Liver (tissue), 9 donors: ENCODE data around the gene SPAG9. TPM values are rescaled to one million over a fixed set of nuclear protein-coding genes. Genes with fewer than 3 reads are reported as not detected.

ENCODE experiments used
- DNase-seq: peaks from one replicate; pipeline ENCODE4 v3.0.0-alpha.2; 2017; ENCODE audit warnings: low spot score
- H3K27ac ChIP-seq, 2 donors: one replicate each; pipeline ENCODE4 v1.7.0; 2013; ENCODE audit warnings: inconsistent platforms in 2 of 2, low read length in 2 of 2, control low read depth in 1 of 2, low read depth in 1 of 2, mild to moderate bottlenecking in 1 of 2
- H3K27me3 ChIP-seq, 4 donors: one replicate each; pipeline versions ENCODE4 v1.6.1 to v1.7.0; 2013; ENCODE audit warnings: low read length in 3 of 4, inconsistent platforms in 1 of 4, mild to moderate bottlenecking in 1 of 4, moderate library complexity in 1 of 4; ENCODE audit not compliant: control insufficient read depth in 4 of 4, insufficient read depth in 4 of 4
- H3K36me3 ChIP-seq, 4 donors: one replicate each; pipeline versions ENCODE4 v1.6.1 to v1.7.0; 2013; ENCODE audit warnings: low read length in 3 of 4, mild to moderate bottlenecking in 3 of 4, low read depth in 1 of 4, moderate library complexity in 1 of 4; ENCODE audit not compliant: control insufficient read depth in 4 of 4, insufficient read depth in 3 of 4
- H3K4me1 ChIP-seq, 4 donors: one replicate each; pipeline versions ENCODE4 v1.6.1 to v1.7.0; 2013; ENCODE audit warnings: low read length in 3 of 4, mild to moderate bottlenecking in 3 of 4, moderate library complexity in 1 of 4; ENCODE audit not compliant: control insufficient read depth in 4 of 4, insufficient read depth in 4 of 4
- H3K4me3 ChIP-seq, 3 donors: one replicate each; pipeline versions ENCODE4 v1.6.1 to v1.7.0; 2013; ENCODE audit warnings: low read length in 3 of 3, control low read depth in 1 of 3, low read depth in 1 of 3, mild to moderate bottlenecking in 1 of 3
- H3K9ac ChIP-seq, 2 donors: one replicate each; pipeline ENCODE4 v1.7.0; 2013; ENCODE audit warnings: low read length in 2 of 2, mild to moderate bottlenecking in 2 of 2, moderate library complexity in 2 of 2, control low read depth in 1 of 2, low read depth in 1 of 2
- H3K9me3 ChIP-seq, 4 donors: one replicate each; pipeline versions ENCODE4 v1.6.1 to v1.7.0; 2013; ENCODE audit warnings: low read length in 3 of 4; ENCODE audit not compliant: control insufficient read depth in 4 of 4
- EGR1 ChIP-seq, 2 donors: IDR thresholded peaks; 2 replicates each; pipeline ENCODE4 v1.6.1; 2016 to 2018; ENCODE audit warnings: antibody characterized with exemption in 2 of 2, low read depth in 2 of 2
- FOXA1 ChIP-seq: IDR thresholded peaks from 2 replicates; pipeline ENCODE4 v1.6.1; 2016; ENCODE audit warnings: antibody characterized with exemption
- FOXA2 ChIP-seq: IDR thresholded peaks from 2 replicates; pipeline ENCODE4 v1.6.1; 2016; ENCODE audit warnings: antibody characterized with exemption
- GABPA ChIP-seq, 2 donors: IDR thresholded peaks in 1 of 2; conservative IDR thresholded peaks in 1 of 2; 2 replicates each; pipeline ENCODE4 v1.6.1; 2016; ENCODE audit warnings: antibody characterized with exemption in 2 of 2, mild to moderate bottlenecking in 1 of 2, moderate library complexity in 1 of 2
- HNF4A ChIP-seq, 2 donors: conservative IDR thresholded peaks; 2 replicates each; pipeline ENCODE4 v1.6.1; 2016; ENCODE audit warnings: antibody characterized with exemption in 2 of 2, mild to moderate bottlenecking in 2 of 2
- HNF4G ChIP-seq: IDR thresholded peaks from 2 replicates; pipeline ENCODE4 v1.6.1; 2016; ENCODE audit warnings: antibody characterized with exemption
- JUND ChIP-seq, 2 donors: IDR thresholded peaks; 2 replicates each; pipeline ENCODE4 v1.6.1; 2016; ENCODE audit warnings: antibody characterized with exemption in 2 of 2
- NR2F2 ChIP-seq: IDR thresholded peaks from 2 replicates; pipeline ENCODE4 v1.6.1; 2016; ENCODE audit warnings: antibody characterized with exemption
- RAD21 ChIP-seq, 2 donors: IDR thresholded peaks; 2 replicates each; pipeline ENCODE4 v1.6.1; 2016; ENCODE audit warnings: antibody characterized with exemption in 2 of 2, mild to moderate bottlenecking in 2 of 2
- RXRA ChIP-seq, 2 donors: IDR thresholded peaks; 2 replicates each; pipeline ENCODE4 v1.6.1; 2017 to 2018; ENCODE audit warnings: antibody characterized with exemption in 2 of 2, mild to moderate bottlenecking in 1 of 2
- SP1 ChIP-seq: IDR thresholded peaks from 2 replicates; pipeline ENCODE4 v1.6.1; 2018; ENCODE audit warnings: antibody characterized with exemption, mild to moderate bottlenecking
- TAF1 ChIP-seq: conservative IDR thresholded peaks from 2 replicates; pipeline ENCODE4 v1.6.1; 2016; ENCODE audit warnings: antibody characterized with exemption, mild to moderate bottlenecking
- YY1 ChIP-seq: IDR thresholded peaks from 2 replicates; pipeline ENCODE4 v1.6.1; 2016; ENCODE audit warnings: antibody characterized with exemption, mild to moderate bottlenecking
- WGBS: extraction: QIAGEN DNeasy Blood & Tissue Kit; methylation state at CpG from one replicate; pipeline ENCODE4 v1.1.7; 2013; 5-methylcytosine and 5-hydroxymethylcytosine counted together
- polyA plus RNA-seq, 2 donors: library from polyadenylated mRNA; stranded (reverse) in 1 of 2; unstranded in 1 of 2; fragments of 200-250 nt in 1 of 2; fragments of >200 nt in 1 of 2; fragmentation: Nextera tagmentation in 1 of 2; extraction: Ambion mirVana in 1 of 2; gene quantifications; one replicate each; pipeline versions ENCODE4 v1.2.1 to v1.2.3, GENCODE V29; 2013 to 2015
- total RNA-seq, 2 donors: library from RNA; depleted of rRNA; stranded (reverse); fragments of >200 nt; gene quantifications; one replicate each; pipeline ENCODE4 v1.2.3, GENCODE V29; 2014
- TF ChIP-seq, protein P1 (sequence below): fragments of 150-350 bp; IDR thresholded peaks from 2 replicates; pipeline ENCODE4 v1.5.1; 2017; ENCODE audit warnings: improper control_type of control experiment, low read depth, low read length; ENCODE audit not compliant: missing input control
- TF ChIP-seq, protein P2 (sequence below): IDR thresholded peaks from 2 replicates; pipeline ENCODE4 v1.6.1; 2016; ENCODE audit warnings: antibody characterized with exemption
- TF ChIP-seq, protein P3 (sequence below): IDR thresholded peaks from 2 replicates; pipeline ENCODE4 v1.6.1; 2016; ENCODE audit warnings: antibody characterized with exemption, mild to moderate bottlenecking
- TF ChIP-seq, protein P4 (sequence below): IDR thresholded peaks from 2 replicates; pipeline ENCODE4 v1.6.1; 2016; ENCODE audit warnings: antibody characterized with exemption
- TF ChIP-seq, protein P5 (sequence below): IDR thresholded peaks from 2 replicates; pipeline ENCODE4 v1.6.1; 2016; ENCODE audit warnings: antibody characterized with exemption
- donor health status: healthy.
- donor health status: healthy.
- donor health status: healthy.
- donor health status: healthy.
- donor health status: healthy.

The SPAG9 gene
- total and polyA plus RNA-seq, 4 donors, result 12.0 to 94.0 (median 18.4) TPM

DNA sequence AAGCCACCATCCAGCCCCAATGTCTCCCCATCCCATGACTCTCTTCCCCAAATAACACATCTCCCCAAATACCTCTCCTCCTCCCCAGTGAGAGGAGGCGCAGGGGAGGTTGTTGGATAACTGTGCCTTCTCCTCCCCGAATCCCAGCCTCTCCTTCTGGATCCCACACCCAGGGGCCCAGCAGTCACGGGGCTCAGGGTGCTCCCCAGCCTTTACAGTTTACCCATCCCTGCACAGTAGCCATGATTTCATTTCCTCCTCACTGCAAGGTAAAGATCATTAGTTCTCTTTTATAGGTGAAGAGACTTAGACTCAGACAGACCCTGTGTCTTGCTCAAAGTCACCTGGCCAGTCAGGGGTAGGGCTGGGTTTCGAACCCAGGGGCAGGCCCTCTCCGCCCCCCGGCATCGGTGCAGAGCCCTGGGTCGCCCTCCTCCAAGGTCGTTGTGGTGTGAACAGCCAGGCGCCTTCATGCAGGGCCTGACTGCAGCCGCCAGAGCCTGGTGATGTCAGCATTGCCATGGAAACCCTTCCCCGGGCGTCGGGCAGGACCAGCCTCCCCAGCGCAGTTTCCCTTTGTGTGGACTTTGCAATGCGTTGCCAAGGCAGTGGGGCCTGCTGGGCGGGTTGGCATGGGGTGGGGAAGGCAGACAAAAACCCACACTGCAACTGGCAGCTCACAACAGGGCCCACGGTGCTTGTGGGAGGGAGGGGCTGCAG lies 201.2 kb downstream of the SPAG9 start:
- H3K36me3 ChIP-seq, result no peaks in the 10 kb centered on the region
- no peaks in the 10 kb centered on the region for H3K9me3 ChIP-seq
- H3K4me3 ChIP-seq, result no peak overlapping the region
- peak; percentile 78 to 90 for TF ChIP-seq HNF4A (conservative IDR thresholded peaks at IDR 0.05)
- peak in 1 of 2 donors; percentile 63 for TF ChIP-seq JUND (IDR thresholded peaks at IDR 0.05)
- TF ChIP-seq NR2F2, result no peak
- TF ChIP-seq SP1, result peak; percentile 87
- TF ChIP-seq RAD21 (IDR thresholded peaks at IDR 0.05), result peak; percentile 38 to 64
- no peak for TF ChIP-seq FOXA2
- TF ChIP-seq, protein P1, sequence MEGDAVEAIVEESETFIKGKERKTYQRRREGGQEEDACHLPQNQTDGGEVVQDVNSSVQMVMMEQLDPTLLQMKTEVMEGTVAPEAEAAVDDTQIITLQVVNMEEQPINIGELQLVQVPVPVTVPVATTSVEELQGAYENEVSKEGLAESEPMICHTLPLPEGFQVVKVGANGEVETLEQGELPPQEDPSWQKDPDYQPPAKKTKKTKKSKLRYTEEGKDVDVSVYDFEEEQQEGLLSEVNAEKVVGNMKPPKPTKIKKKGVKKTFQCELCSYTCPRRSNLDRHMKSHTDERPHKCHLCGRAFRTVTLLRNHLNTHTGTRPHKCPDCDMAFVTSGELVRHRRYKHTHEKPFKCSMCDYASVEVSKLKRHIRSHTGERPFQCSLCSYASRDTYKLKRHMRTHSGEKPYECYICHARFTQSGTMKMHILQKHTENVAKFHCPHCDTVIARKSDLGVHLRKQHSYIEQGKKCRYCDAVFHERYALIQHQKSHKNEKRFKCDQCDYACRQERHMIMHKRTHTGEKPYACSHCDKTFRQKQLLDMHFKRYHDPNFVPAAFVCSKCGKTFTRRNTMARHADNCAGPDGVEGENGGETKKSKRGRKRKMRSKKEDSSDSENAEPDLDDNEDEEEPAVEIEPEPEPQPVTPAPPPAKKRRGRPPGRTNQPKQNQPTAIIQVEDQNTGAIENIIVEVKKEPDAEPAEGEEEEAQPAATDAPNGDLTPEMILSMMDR, result no peak
- TF ChIP-seq TAF1, result no peak
- TF ChIP-seq EGR1 (IDR thresholded peaks at IDR 0.05; ENCODE audit: low read depth in 2 of 2), result no peak
- peak; percentile 88 for TF ChIP-seq YY1
- TF ChIP-seq, protein P2, sequence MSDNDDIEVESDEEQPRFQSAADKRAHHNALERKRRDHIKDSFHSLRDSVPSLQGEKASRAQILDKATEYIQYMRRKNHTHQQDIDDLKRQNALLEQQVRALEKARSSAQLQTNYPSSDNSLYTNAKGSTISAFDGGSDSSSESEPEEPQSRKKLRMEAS, result no peak
- TF ChIP-seq, protein P3, sequence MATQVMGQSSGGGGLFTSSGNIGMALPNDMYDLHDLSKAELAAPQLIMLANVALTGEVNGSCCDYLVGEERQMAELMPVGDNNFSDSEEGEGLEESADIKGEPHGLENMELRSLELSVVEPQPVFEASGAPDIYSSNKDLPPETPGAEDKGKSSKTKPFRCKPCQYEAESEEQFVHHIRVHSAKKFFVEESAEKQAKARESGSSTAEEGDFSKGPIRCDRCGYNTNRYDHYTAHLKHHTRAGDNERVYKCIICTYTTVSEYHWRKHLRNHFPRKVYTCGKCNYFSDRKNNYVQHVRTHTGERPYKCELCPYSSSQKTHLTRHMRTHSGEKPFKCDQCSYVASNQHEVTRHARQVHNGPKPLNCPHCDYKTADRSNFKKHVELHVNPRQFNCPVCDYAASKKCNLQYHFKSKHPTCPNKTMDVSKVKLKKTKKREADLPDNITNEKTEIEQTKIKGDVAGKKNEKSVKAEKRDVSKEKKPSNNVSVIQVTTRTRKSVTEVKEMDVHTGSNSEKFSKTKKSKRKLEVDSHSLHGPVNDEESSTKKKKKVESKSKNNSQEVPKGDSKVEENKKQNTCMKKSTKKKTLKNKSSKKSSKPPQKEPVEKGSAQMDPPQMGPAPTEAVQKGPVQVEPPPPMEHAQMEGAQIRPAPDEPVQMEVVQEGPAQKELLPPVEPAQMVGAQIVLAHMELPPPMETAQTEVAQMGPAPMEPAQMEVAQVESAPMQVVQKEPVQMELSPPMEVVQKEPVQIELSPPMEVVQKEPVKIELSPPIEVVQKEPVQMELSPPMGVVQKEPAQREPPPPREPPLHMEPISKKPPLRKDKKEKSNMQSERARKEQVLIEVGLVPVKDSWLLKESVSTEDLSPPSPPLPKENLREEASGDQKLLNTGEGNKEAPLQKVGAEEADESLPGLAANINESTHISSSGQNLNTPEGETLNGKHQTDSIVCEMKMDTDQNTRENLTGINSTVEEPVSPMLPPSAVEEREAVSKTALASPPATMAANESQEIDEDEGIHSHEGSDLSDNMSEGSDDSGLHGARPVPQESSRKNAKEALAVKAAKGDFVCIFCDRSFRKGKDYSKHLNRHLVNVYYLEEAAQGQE, result peak; percentile 52
- no peak for TF ChIP-seq FOXA1
- peak; percentile 44 to 81 for TF ChIP-seq RXRA (IDR thresholded peaks at IDR 0.05)
- TF ChIP-seq GABPA (IDR thresholded peaks at IDR 0.05 in 1 of 2, conservative IDR thresholded peaks at IDR 0.05 in 1 of 2), result no peak
- TF ChIP-seq, protein P4, sequence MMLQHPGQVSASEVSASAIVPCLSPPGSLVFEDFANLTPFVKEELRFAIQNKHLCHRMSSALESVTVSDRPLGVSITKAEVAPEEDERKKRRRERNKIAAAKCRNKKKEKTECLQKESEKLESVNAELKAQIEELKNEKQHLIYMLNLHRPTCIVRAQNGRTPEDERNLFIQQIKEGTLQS, result peak; percentile 77
- TF ChIP-seq HNF4G, result peak; percentile 65
- TF ChIP-seq, protein P5, sequence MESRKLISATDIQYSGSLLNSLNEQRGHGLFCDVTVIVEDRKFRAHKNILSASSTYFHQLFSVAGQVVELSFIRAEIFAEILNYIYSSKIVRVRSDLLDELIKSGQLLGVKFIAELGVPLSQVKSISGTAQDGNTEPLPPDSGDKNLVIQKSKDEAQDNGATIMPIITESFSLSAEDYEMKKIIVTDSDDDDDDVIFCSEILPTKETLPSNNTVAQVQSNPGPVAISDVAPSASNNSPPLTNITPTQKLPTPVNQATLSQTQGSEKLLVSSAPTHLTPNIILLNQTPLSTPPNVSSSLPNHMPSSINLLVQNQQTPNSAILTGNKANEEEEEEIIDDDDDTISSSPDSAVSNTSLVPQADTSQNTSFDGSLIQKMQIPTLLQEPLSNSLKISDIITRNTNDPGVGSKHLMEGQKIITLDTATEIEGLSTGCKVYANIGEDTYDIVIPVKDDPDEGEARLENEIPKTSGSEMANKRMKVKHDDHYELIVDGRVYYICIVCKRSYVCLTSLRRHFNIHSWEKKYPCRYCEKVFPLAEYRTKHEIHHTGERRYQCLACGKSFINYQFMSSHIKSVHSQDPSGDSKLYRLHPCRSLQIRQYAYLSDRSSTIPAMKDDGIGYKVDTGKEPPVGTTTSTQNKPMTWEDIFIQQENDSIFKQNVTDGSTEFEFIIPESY, result no peak
- H3K9ac ChIP-seq, result peak overlapping the region in 1 of 2 donors; percentile 46
- H3K4me1 ChIP-seq, result peaks cover 28 to 55% (median 39%) of the 10 kb centered on the region in 4 donors
- 18% methylated on average over 18 of the region's 18 CpGs for WGBS
- peak; percentile 72 for DNase-seq
- H3K27ac ChIP-seq, result peak overlapping the region; percentile 21 to 68
- H3K27me3 ChIP-seq, result no peaks in the 10 kb centered on the region
